SK-N-SH (cell line): ENCODE measurements around the gene POU2F3. TPM values are rescaled to one million over a fixed set of nuclear protein-coding genes. Genes with fewer than 3 reads are reported as not detected.

ENCODE experiments used
- CTCF ChIA-PET: fragments of 300-600, 350-600 bp; formaldehyde crosslinking; extraction: SDS; loops from one replicate; lab custom pipeline; 2021; lab: Yijun Ruan, JAX
- POLR2A ChIA-PET: fragments of 350-600 bp; sonication (Branson Sonifier 250); formaldehyde crosslinking; extraction: SDS; loops from one replicate; lab custom pipeline; 2020; ENCODE audit warnings: antibody characterized with exemption, inconsistent platforms; lab: Yijun Ruan, JAX
- DNase-seq: peaks from one replicate; pipeline ENCODE4 v3.0.0; 2012
- H2AFZ ChIP-seq: fragments of 200-600 bp; sonication (generic); 2 replicates; pipeline ENCODE4 v1.8.1; 2016; ENCODE audit warnings: antibody characterized with exemption, mild to moderate bottlenecking, low read depth
- H3F3A ChIP-seq: fragments of 200-600 bp; sonication (generic); replicated peaks from 2 replicates; pipeline ENCODE3; 2016; ENCODE audit warnings: antibody characterized with exemption, mild to moderate bottlenecking; ENCODE audit not compliant: insufficient read depth
- H3K27ac ChIP-seq, 2 experiments: fragments of 200-500 bp in 1 of 2; fragments of 200-600 bp in 1 of 2; sonication (Bioruptor generic) in 1 of 2; sonication (generic), shearing (Covaris generic) in 1 of 2; 2 replicates each; pipeline versions ENCODE4 v1.5.1 to v1.6.1; 2014 to 2016; ENCODE audit warnings: low read depth in 2 of 2, inconsistent platforms in 1 of 2, low read length in 1 of 2, mild to moderate bottlenecking in 1 of 2, mixed read lengths in 1 of 2
- H3K27me3 ChIP-seq: fragments of 200-600 bp; sonication (generic), shearing (Covaris generic); 2 replicates; pipeline ENCODE4 v1.6.1; 2016; ENCODE audit warnings: mixed run types; ENCODE audit not compliant: insufficient read depth
- H3K36me3 ChIP-seq, 2 experiments: fragments of 200-500 bp in 1 of 2; fragments of 200-600 bp in 1 of 2; sonication (Bioruptor generic) in 1 of 2; sonication (generic) in 1 of 2; replicated peaks in 1 of 2; 2 replicates each; pipeline versions ENCODE3 to v1.5.1; 2014 to 2016; ENCODE audit warnings: low read length in 1 of 2, mild to moderate bottlenecking in 1 of 2; ENCODE audit not compliant: insufficient read depth in 2 of 2, control insufficient read depth in 1 of 2
- H3K4me1 ChIP-seq, 2 experiments: fragments of 200-500 bp in 1 of 2; fragments of 200-600 bp in 1 of 2; sonication (Bioruptor generic) in 1 of 2; sonication (generic), shearing (Covaris generic) in 1 of 2; 2 replicates each; pipeline versions ENCODE4 v1.5.1 to v1.6.1; 2014 to 2016; ENCODE audit warnings: low read depth in 1 of 2, low read length in 1 of 2, mixed run types in 1 of 2; ENCODE audit not compliant: insufficient read depth in 2 of 2, control insufficient read depth in 1 of 2
- H3K4me2 ChIP-seq: fragments of 200-600 bp; sonication (generic), shearing (Covaris generic); 2 replicates; pipeline ENCODE4 v1.6.1; 2017; ENCODE audit warnings: mixed run types
- H3K4me3 ChIP-seq, 2 experiments: fragments of 200-500 bp in 1 of 2; fragments of 200-600 bp in 1 of 2; sonication (Bioruptor generic) in 1 of 2; sonication (generic), shearing (Covaris generic) in 1 of 2; 2 replicates each; pipeline versions ENCODE4 v1.5.1 to v1.8.1; 2014 to 2016; ENCODE audit warnings: low read depth in 2 of 2, inconsistent platforms in 1 of 2, low read length in 1 of 2, mild to moderate bottlenecking in 1 of 2, mixed read lengths in 1 of 2, moderate library complexity in 1 of 2
- H3K79me2 ChIP-seq: fragments of 200-600 bp; sonication (generic); 2 replicates; pipeline ENCODE4 v1.8.1; 2017; ENCODE audit warnings: mild to moderate bottlenecking; ENCODE audit not compliant: insufficient read depth
- H3K9ac ChIP-seq: fragments of 200-600 bp; sonication (generic); 2 replicates; pipeline ENCODE4 v1.6.1; 2017; ENCODE audit warnings: mixed run types
- H3K9me2 ChIP-seq: fragments of 200-600 bp; sonication (generic); 2 replicates; pipeline ENCODE4 v1.6.1; 2017; ENCODE audit warnings: mixed run types
- H3K9me3 ChIP-seq: fragments of 200-600 bp; sonication (generic); 2 replicates; pipeline ENCODE4 v1.6.1; 2017; ENCODE audit warnings: mixed run types, mild to moderate bottlenecking, moderate library complexity
- H4K20me1 ChIP-seq: fragments of 200-600 bp; sonication (generic); 2 replicates; pipeline ENCODE4 v1.6.1; 2017; ENCODE audit warnings: mild to moderate bottlenecking, mixed run types; ENCODE audit not compliant: insufficient read depth
- ELF1 ChIP-seq: IDR thresholded peaks from 2 replicates; pipeline ENCODE4 v1.4.0; 2012
- FOXM1 ChIP-seq: IDR thresholded peaks from 2 replicates; pipeline ENCODE4 v1.4.0; 2012; ENCODE audit warnings: low read depth, mild to moderate bottlenecking
- GABPA ChIP-seq: IDR thresholded peaks from 2 replicates; pipeline ENCODE4 v1.4.0; 2012; ENCODE audit warnings: low read depth, mild to moderate bottlenecking
- GATA2 ChIP-seq: sonication (generic); formaldehyde crosslinking; IDR thresholded peaks from 2 replicates; pipeline ENCODE4 v1.5.0; 2020; ENCODE audit warnings: mild to moderate bottlenecking, missing genetic modification reagents
- JUND ChIP-seq: IDR thresholded peaks from 2 replicates; pipeline ENCODE4 v1.4.0; 2012
- NFIC ChIP-seq: IDR thresholded peaks from 2 replicates; pipeline ENCODE4 v1.4.0; 2012; ENCODE audit warnings: borderline replicate concordance
- PBX3 ChIP-seq: IDR thresholded peaks from 2 replicates; pipeline ENCODE4; 2012
- RCOR1 ChIP-seq: fragments of 150-350 bp; IDR thresholded peaks from 2 replicates; pipeline ENCODE4 v1.6.1; 2017; ENCODE audit warnings: antibody characterized with exemption, low read length
- RFX5 ChIP-seq: IDR thresholded peaks from 2 replicates; pipeline ENCODE4 v1.6.1; 2012; ENCODE audit warnings: mild to moderate bottlenecking, improper control_type of control experiment, low read length
- RXRA ChIP-seq: IDR thresholded peaks from 2 replicates; pipeline ENCODE4 v1.4.0; 2012; ENCODE audit warnings: low read depth, mild to moderate bottlenecking, borderline replicate concordance
- SIN3A ChIP-seq: IDR thresholded peaks from 2 replicates; pipeline ENCODE4 v1.6.1; 2012; ENCODE audit warnings: low read depth, mild to moderate bottlenecking, low read length, moderate library complexity, borderline replicate concordance
- TAF1 ChIP-seq: IDR thresholded peaks from 2 replicates; pipeline ENCODE4 v1.6.1; 2012; ENCODE audit warnings: low read depth, mild to moderate bottlenecking, low read length, moderate library complexity, borderline replicate concordance
- TEAD4 ChIP-seq: IDR thresholded peaks from 2 replicates; pipeline ENCODE4 v1.4.0; 2012; ENCODE audit warnings: mild to moderate bottlenecking, borderline replicate concordance; ENCODE audit not compliant: insufficient read depth
- USF1 ChIP-seq: IDR thresholded peaks from 2 replicates; pipeline ENCODE4 v1.4.0; 2012; ENCODE audit warnings: low read depth, borderline replicate concordance
- YY1 ChIP-seq: IDR thresholded peaks from 2 replicates; pipeline ENCODE4 v1.4.0; 2012; ENCODE audit warnings: low read depth, mild to moderate bottlenecking
- WGBS: methylation state at CpG from one replicate; pipeline ENCODE4 v1.1.6; 2017; ENCODE audit warnings: low lambda C conversion rate; 5-methylcytosine and 5-hydroxymethylcytosine counted together
- polyA plus RNA-seq, 3 experiments: library from polyadenylated mRNA; depleted of rRNA; stranded (reverse); fragments of >200 nt; gene quantifications; 2 replicates each; pipeline ENCODE4 v1.2.3, GENCODE V29; 2012

POU2F3 gene
- polyA plus RNA-seq, 1 of the 3 experiments (the other 2 are of a cell fraction) = 0.02 TPM

GRCh38 chr11:120290956-120291355 is 51.0 kb downstream of the POU2F3 start:
- CTCF ChIA-PET = interaction anchor here (1.2 to 19.4 kb wide), 5 partner anchors 9 to 60 kb away, joined by 3 to 622 read pairs (median 3); partner anchors contain the start of gene POU2F3
- Histone ChIP-seq H3K79me2 (no peaks in the 10 kb centered on the region), H4K20me1 (no peaks in the 10 kb centered on the region), H2AFZ (no peak overlapping the region), H3K9me3 (no peaks in the 10 kb centered on the region), H3K4me1 (peaks cover 0 to 21% of the 10 kb centered on the region in 2 experiments; a peak in 2 of 4 replicates), H3K9me2 (no peaks in the 10 kb centered on the region), H3K27ac (no peak overlapping the region), H3K36me3 (no peaks in the 10 kb centered on the region), H3K4me2 (no peak overlapping the region), H3K9ac (no peak overlapping the region), H3F3A (no peaks in the 10 kb centered on the region), H3K4me3 (no peak overlapping the region), H3K27me3 (no peaks in the 10 kb centered on the region; the same call in 1 of the 2 replicates)
- WGBS = 30% methylated on average over 3 of the region's 3 CpGs
- DNase-seq = no peak
- POLR2A ChIA-PET = no interaction called here
- TF ChIP-seq PBX3 = no peak
- TF ChIP-seq USF1 = no peak
- 0 out of 2 replicates have a peak, but pooled peaks have one; percentile 18 for TF ChIP-seq GATA2 (CRISPR knock-in tag)

- CTCF ChIA-PET = interaction anchor here (1.5 to 19.4 kb wide), 3 partner anchors 10 to 121 kb away, joined by 6 to 622 read pairs (median 189); partner anchors contain the start of gene POU2F3
- no peaks in the 10 kb centered on the region for H3K9me2 ChIP-seq
- no peaks in the 10 kb centered on the region for H3K9me3 ChIP-seq
- no peak overlapping the region for H3K9ac ChIP-seq
- H3K36me3 ChIP-seq = no peaks in the 10 kb centered on the region
- H3K4me3 ChIP-seq = no peak overlapping the region
- POLR2A ChIA-PET = no interaction called here
- H3K4me1 ChIP-seq = peaks cover 0 to 21% of the 10 kb centered on the region in 2 experiments; a peak in 2 of 4 replicates
- no peak overlapping the region for H3K4me2 ChIP-seq
- no peaks in the 10 kb centered on the region for H3F3A ChIP-seq
- DNase-seq = no peak
- H3K27ac ChIP-seq = no peak overlapping the region
- no peak overlapping the region for H2AFZ ChIP-seq
- WGBS = 77% methylated on average over 5 of the region's 5 CpGs
- no peaks in the 10 kb centered on the region for H4K20me1 ChIP-seq
- TF ChIP-seq GATA2 (CRISPR knock-in tag) = no peak
- TF ChIP-seq NFIC = no peak
- TF ChIP-seq RFX5 = no peak
- TF ChIP-seq ELF1 = no peak
- TF ChIP-seq RCOR1 = no peak
- TF ChIP-seq JUND = no peak
- no peak for TF ChIP-seq SIN3A
- no peak for TF ChIP-seq FOXM1
- TF ChIP-seq TAF1 = no peak
- TF ChIP-seq TEAD4 = no peak
- TF ChIP-seq RXRA = no peak
- no peak for TF ChIP-seq GABPA
- TF ChIP-seq YY1 = no peak
- no peaks in the 10 kb centered on the region; the same call in 1 of the 2 replicates for H3K27me3 ChIP-seq
- H3K79me2 ChIP-seq = no peaks in the 10 kb centered on the region
Observed at GRCh38 chr11:120293038-120293800, 53.3 kb downstream of the POU2F3 start.
